Ectodermal cell (in vitro differentiated cells): ENCODE data around the gene IL1R2. TPM values are rescaled to one million over a fixed set of nuclear protein-coding genes. Genes with fewer than 3 reads are reported as not detected.

ENCODE experiments used
- H3K27ac ChIP-seq: 2 replicates; pipeline ENCODE4 v1.7.0; 2013; ENCODE audit warnings: mild to moderate bottlenecking, low read depth, low read length; ENCODE audit not compliant: insufficient read depth, poor library complexity, severe bottlenecking
- H3K27me3 ChIP-seq: 2 replicates; pipeline ENCODE4 v1.7.0; 2013; ENCODE audit warnings: mild to moderate bottlenecking, low read length; ENCODE audit not compliant: insufficient read depth, control insufficient read depth, poor library complexity, severe bottlenecking
- H3K36me3 ChIP-seq: one replicate; pipeline ENCODE4 v1.7.0; 2013; ENCODE audit warnings: low read length; ENCODE audit not compliant: control insufficient read depth, insufficient read depth
- H3K4me1 ChIP-seq: one replicate; pipeline ENCODE4 v1.7.0; 2013; ENCODE audit warnings: low read length; ENCODE audit not compliant: control insufficient read depth, insufficient read depth
- H3K4me3 ChIP-seq: 2 replicates; pipeline ENCODE4 v1.7.0; 2013; ENCODE audit warnings: low read depth, low read length, control low read depth; ENCODE audit not compliant: insufficient read depth
- H3K9me3 ChIP-seq: 2 replicates; pipeline ENCODE4 v1.7.0; 2013; ENCODE audit warnings: mild to moderate bottlenecking, low read length, moderate library complexity; ENCODE audit not compliant: control insufficient read depth
- WGBS, 2 experiments: methylation state at CpG; one replicate each; pipeline ENCODE4 v1.1.7; 2013; ENCODE audit warnings: missing lambda C conversion rate in 2 of 2; 5-methylcytosine and 5-hydroxymethylcytosine counted together
- polyA plus RNA-seq, 4 experiments: library from polyadenylated mRNA; stranded (reverse); fragments of 50-300 nt; gene quantifications; one replicate each; pipeline ENCODE4 v1.2.3, GENCODE V29; 2013

The IL1R2 gene, protein sequence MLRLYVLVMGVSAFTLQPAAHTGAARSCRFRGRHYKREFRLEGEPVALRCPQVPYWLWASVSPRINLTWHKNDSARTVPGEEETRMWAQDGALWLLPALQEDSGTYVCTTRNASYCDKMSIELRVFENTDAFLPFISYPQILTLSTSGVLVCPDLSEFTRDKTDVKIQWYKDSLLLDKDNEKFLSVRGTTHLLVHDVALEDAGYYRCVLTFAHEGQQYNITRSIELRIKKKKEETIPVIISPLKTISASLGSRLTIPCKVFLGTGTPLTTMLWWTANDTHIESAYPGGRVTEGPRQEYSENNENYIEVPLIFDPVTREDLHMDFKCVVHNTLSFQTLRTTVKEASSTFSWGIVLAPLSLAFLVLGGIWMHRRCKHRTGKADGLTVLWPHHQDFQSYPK
- not detected for polyA plus RNA-seq (2013, experiment 1 of 4)
- not detected for polyA plus RNA-seq (2013, experiment 2 of 4)
- not detected for polyA plus RNA-seq (2013, experiment 3 of 4)
- polyA plus RNA-seq (2013, experiment 4 of 4) = not detected

DNA sequence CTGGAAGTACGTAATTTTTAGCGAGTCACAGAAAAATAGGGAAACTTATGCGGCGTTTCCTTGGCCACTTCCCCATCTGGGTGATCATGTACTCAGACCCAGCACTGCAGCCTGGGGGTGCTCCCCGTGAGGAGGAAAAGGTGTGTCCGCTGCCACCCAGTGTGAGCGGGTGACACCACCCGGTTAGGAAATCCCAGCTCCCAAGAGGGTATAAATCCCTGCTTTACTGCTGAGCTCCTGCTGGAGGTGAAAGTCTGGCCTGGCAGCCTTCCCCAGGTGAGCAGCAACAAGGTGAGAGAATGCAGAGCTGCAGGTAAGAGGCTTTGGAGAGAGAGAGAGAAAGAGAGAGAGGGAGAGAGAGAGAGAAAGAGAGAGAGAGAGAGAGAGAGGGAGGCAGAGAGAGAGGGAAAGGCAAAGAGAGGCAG, at the start of gene IL1R2:
Gene IL1R2, plus strand, starts transcription at position 240 of the 425 bp plus-strand sequence. CDS start 16,616 bp downstream, outside the sequence.
- Histone ChIP-seq H3K9me3 (no peaks in the 10 kb centered on the region), H3K4me1 (no peaks in the 10 kb centered on the region), H3K4me3 (no peak within 1 kb of the TSS), H3K36me3 (no peaks in the 10 kb centered on the region), H3K27ac (no peak within 1 kb of the TSS), H3K27me3 (no peaks in the 10 kb centered on the region)
- WGBS, 2 experiments = 88% methylated on average over 8 of the region's 8 CpGs

DNA sequence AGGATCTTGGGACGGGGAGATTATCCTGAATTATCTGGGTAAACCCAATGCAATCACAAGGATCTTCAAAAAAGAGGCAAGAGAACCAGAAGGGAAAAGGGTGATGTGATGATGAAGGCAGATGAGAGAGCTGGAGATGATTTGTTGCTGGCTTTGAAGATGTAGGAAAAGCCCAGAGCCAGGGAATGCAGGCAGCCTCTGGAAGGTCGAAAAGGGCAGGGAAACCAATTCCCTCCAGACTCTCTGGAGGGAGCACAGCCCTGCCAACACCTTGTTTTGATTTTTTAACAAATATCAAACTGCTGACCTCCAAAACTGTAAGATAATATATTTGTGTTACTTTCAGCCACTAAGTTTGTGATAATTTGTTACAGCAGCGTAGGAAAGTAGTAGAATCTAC, 48.9 kb upstream of the IL1R2 start:
- no peak overlapping the region for H3K4me3 ChIP-seq
- H3K9me3 ChIP-seq = no peaks in the 10 kb centered on the region
- no peak overlapping the region for H3K27ac ChIP-seq
- WGBS, 2 experiments = 92 to 95% methylated on average over 3 of the region's 3 CpGs
- no peaks in the 10 kb centered on the region for H3K27me3 ChIP-seq
- peaks cover 7% of the 10 kb centered on the region for H3K4me1 ChIP-seq
- H3K36me3 ChIP-seq = no peaks in the 10 kb centered on the region

GRCh38 chr2:101946372-101947039, 45.3 kb upstream of the IL1R2 start:
- Histone ChIP-seq H3K4me1 (peaks cover 7% of the 10 kb centered on the region), H3K36me3 (no peaks in the 10 kb centered on the region), H3K9me3 (no peaks in the 10 kb centered on the region), H3K4me3 (no peak overlapping the region), H3K27ac (no peak overlapping the region), H3K27me3 (no peaks in the 10 kb centered on the region)
- WGBS, 2 experiments = 87 to 94% methylated on average over 3 of the region's 3 CpGs

- WGBS, 2 experiments = 92 to 95% methylated on average over 3 of the region's 3 CpGs
- Histone ChIP-seq H3K9me3 (no peaks in the 10 kb centered on the region), H3K36me3 (no peaks in the 10 kb centered on the region), H3K27ac (no peak overlapping the region), H3K4me1 (peaks cover 7% of the 10 kb centered on the region), H3K27me3 (no peaks in the 10 kb centered on the region), H3K4me3 (no peak overlapping the region)
Observed at GRCh38 chr2:101947374-101947773, 44.4 kb upstream of the IL1R2 start.

- peaks cover 7% of the 10 kb centered on the region for H3K4me1 ChIP-seq
- H3K4me3 ChIP-seq = no peak overlapping the region
- no peaks in the 10 kb centered on the region for H3K9me3 ChIP-seq
- H3K36me3 ChIP-seq = no peaks in the 10 kb centered on the region
- H3K27me3 ChIP-seq = no peaks in the 10 kb centered on the region
- H3K27ac ChIP-seq = no peak overlapping the region
Observed at GRCh38 chr2:101948625-101949155, 43.1 kb upstream of the IL1R2 start.

- no peaks in the 10 kb centered on the region for H3K27me3 ChIP-seq
Observed at GRCh38 chr2:101949304-101949703, 42.5 kb upstream of the IL1R2 start.

DNA sequence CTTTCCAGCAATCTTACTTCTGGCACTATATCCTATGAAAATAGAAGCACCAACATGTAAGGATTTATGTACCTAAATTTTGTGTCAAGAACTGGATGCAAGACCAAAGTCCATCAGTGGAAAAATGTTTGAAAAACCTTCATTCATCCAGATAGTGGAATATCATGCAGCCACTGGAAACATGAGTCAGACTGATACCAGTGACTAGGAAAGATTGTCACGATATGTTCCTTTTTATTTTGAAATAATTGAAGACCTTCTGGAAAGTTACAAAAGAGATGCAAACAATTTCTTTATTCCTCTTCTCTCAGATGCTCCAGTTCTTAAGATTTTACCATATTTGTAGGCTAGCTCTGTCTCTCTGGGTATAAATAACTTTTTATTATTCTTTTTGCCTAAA, 40.5 kb upstream of the IL1R2 start:
- Histone ChIP-seq H3K4me1 (peaks cover 7% of the 10 kb centered on the region), H3K36me3 (no peaks in the 10 kb centered on the region), H3K9me3 (no peaks in the 10 kb centered on the region), H3K27ac (no peak overlapping the region), H3K27me3 (no peaks in the 10 kb centered on the region), H3K4me3 (no peak overlapping the region)
- WGBS, 2 experiments = 80 to 88% methylated on average over 1 of the region's 1 CpG

More at GRCh38 chr2:101949304-101949703, 42.5 kb upstream of the IL1R2 start:
- 84 to 88% methylated on average over 1 of the region's 1 CpG for WGBS, 2 experiments
- Histone ChIP-seq H3K27ac (no peak overlapping the region), H3K9me3 (no peaks in the 10 kb centered on the region), H3K4me3 (no peak overlapping the region), H3K4me1 (peaks cover 7% of the 10 kb centered on the region), H3K36me3 (no peaks in the 10 kb centered on the region)

DNA sequence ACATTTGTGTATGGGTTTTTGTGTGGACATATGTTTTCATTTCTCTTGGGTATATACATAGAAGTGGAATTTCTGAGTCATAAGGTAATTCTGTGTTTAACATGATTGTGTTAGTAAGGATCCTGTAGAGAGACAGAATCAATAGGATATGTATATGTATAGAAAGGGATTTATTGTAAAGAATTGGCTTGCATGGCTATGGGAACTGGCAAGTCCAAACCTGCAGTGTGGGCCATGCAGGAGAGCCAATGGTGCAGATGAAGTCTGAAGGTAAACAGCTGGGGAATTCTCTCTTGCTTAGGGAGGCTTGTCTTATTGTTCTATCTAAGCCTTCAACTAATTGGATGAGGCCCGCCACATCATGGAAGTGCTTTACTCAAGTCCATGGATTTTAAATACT, 39.2 kb upstream of the IL1R2 start:
- no peaks in the 10 kb centered on the region for H3K9me3 ChIP-seq
- no peaks in the 10 kb centered on the region for H3K4me1 ChIP-seq
- H3K36me3 ChIP-seq = no peaks in the 10 kb centered on the region
- WGBS, 2 experiments = 84 to 95% methylated on average over 1 of the region's 1 CpG
- no peaks in the 10 kb centered on the region for H3K27me3 ChIP-seq
- H3K27ac ChIP-seq = no peak overlapping the region
- H3K4me3 ChIP-seq = no peak overlapping the region

- Histone ChIP-seq H3K27ac (no peak overlapping the region), H3K36me3 (no peaks in the 10 kb centered on the region), H3K27me3 (no peaks in the 10 kb centered on the region), H3K9me3 (no peaks in the 10 kb centered on the region), H3K4me3 (no peak overlapping the region), H3K4me1 (peaks cover 2% of the 10 kb centered on the region)
- 70 to 77% methylated on average over 4 of the region's 4 CpGs for WGBS, 2 experiments
Observed at GRCh38 chr2:101956465-101957438, 35.0 kb upstream of the IL1R2 start.
